ENCODE data around the gene GARNL3.
A peak's percentile ranks its signal among the peaks of the same experiment; 100 is the strongest.

The GARNL3 gene

DNA sequence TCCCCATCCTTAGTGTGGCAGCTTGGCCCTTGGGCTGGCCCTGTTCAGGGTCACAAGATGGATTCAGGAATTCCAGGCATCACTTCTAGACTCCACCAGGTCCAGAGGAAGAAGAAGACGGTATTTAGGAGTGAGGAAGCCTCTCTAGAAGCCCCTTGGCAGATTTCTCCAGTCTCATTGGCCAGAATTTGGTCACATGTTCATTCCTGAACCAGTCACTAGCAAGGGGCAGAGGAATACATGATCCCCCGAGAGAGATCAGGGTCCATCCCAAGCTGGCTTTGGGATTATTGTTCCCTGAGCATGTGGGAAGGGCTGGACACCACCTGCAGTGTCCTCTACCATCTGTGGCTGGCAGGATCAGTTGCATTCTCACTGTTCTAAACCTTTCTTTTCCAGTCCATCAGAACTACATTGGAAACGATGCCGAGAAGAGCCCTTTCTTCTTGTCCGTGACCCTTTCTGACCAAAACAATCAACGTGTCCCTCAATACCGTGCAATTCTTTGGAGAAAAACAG lies 48.5 kb downstream of the GARNL3 start:
- DNase-seq (ENCODE audit: low spot score), result no peak

DNA sequence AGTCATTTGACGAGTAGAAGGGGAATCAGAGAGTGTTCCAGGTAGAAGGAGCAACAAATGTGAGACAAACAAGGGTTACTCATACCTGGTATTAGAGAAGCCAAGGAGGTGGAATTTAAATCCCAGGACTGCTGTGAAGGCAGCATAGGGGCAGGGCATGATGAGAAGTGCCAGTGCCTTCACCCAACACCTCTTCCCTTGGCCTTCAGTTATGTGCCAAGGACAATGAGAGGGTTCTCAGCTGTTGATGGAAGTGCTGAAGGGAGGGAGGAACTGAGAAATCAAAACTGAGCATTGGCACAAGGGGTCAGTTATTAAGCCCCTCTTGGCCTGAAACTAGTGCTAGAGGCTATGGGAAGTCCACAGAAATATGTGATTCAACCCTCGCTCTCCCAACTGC lies 50.3 kb downstream of the GARNL3 start:
- DNase-seq (ENCODE audit: low spot score), result no peak

DNA sequence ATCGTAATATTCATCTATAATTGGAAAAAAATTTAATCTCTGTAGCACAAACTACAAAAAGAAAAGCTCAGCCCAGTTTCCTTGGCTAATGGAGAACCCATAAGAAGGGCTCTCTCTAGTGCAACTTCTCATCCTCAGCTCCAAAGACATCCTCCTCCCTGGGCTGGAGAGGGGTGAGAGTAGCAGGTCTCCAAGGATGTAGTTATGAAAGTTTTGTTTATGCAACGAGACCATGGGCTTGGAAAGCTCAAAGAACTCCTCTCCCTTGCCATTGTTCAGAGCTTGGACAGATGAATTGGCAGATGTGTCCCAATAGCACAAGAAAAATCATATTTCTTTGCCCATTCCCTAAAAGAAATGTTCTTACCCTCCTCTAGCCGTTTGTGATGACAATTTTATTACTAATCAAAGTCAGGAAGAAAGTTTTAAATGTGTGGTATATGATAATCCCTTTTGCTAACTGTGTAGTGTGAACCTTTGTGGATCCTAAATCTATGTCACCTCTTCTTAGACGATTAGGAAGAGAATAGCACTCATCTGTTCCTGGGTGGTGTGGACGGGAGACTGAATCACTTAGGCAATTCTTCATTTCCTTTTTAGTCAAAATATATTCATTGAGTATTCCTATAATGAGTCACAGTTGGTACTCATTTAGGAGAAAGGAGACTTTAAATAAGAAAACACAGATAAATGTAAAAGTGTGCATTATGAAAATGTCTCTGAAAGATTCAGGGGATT lies 52.2 kb downstream of the GARNL3 start:
- DNase-seq (ENCODE audit: low spot score), result no peak

DNA sequence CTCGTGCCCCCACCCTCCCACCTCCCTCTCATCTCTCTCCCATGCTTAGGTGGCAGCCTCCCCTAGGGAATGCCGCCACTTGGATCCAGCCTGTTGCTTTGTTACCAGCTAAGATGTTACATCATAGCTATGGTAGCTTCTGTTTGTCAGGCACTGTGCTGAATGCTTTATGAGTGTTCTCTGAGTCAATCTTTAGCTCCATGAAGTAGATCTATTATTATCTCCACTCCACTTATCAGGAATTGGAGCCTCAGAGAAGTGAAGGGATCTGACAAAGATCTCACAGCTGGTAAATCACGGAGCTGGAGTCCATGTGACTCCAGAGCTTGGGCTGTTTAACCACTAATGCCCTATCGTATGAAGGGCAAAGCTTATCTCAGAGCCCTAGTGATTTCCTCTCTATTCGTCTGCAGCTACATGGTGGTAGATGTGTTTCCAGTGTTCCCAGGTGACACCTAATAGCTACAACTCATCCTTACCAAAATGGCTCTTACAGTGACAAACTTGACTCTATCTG lies 54.1 kb downstream of the GARNL3 start:
- no peak for DNase-seq (ENCODE audit: low spot score)

DNA sequence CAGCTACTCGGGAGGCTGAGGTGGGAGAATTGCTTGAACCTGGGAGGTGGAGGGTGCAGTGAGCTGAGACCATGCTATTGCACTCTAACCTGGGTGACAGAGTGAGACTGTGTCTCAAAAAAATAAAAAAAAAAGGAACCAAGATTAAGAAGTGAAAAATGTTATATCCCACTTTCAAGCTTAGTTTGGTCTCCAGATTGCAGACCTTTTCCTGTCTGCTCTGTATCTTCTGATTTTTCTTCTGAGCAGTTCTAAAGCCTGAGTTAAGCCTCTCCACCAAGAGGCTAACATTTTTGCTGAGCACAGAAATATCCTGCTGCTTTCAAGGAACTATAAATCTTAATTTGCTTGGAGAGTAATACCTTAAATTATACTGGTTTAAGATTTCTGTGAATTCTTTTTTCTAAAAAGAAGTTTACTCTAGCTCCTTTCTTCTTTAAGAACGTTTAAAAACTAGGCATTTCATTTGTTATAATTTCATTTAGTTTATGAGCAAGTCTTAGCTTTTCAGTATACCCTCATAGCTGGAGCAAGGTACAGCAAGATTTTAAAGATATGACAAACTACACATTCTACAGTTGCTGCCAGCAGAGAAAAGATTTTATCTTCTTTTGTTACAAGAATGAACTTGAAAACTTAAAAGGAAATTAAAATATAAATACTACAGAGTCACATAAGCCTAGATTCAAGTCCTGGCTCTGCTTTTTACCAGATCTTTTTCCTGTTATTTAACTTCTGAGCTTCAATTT lies 55.0 kb downstream of the GARNL3 start:
- DNase-seq (ENCODE audit: low spot score), result no peak

DNA sequence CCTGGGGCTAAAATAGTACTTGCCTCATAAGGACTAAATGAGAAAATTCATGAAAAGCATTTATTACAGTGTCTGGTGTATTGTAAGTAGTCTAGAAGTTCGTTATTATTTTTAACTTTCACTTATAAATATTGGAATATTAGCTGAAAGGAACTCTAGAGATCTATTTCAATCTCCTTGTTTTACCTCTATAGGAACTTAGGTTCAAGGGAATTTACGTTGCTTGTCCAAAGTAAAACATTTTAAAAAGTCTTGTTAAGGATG lies 55.5 kb downstream of the GARNL3 start:
- no peak for DNase-seq (ENCODE audit: low spot score)

DNA sequence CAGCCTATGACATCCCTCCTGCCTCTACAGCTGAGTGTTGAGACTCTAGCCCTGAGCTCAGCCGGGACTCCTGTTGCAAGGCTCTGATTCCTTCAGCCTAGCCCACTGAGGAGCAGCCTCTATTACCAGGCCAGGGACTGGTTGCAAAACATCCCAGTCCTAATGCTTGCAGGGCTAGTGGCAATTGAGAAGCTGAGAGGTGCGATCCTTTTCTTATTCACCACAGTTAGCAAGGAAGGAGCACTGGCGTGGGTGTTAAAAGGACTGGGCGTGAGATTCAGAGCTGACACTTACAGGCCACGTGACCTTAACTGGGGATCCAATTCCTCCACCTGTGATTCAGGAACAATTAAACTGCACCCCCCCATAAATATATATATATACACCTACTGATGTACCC lies 58.8 kb downstream of the GARNL3 start:
- DNase-seq (ENCODE audit: low spot score), result no peak

DNA sequence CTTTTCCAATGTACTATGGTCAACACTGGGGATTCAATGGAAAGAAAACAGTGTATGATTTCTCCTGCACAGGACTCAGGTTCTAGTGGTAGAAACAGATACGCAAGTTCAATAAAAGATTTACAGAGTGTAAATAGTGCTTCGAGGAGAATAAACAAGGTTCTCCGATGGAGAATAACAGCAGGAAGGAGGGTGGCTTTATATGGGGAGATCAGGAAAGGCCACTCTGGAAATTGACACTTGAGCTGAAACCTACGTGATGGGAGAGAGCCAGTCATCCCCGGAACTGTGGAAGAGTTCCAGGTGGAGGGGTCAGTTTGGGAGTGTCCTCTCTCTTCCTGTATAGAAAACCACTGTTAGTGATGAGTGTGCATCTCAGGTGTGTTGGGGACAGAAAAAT lies 65.9 kb downstream of the GARNL3 start:
- DNase-seq (ENCODE audit: low spot score), result no peak

DNA sequence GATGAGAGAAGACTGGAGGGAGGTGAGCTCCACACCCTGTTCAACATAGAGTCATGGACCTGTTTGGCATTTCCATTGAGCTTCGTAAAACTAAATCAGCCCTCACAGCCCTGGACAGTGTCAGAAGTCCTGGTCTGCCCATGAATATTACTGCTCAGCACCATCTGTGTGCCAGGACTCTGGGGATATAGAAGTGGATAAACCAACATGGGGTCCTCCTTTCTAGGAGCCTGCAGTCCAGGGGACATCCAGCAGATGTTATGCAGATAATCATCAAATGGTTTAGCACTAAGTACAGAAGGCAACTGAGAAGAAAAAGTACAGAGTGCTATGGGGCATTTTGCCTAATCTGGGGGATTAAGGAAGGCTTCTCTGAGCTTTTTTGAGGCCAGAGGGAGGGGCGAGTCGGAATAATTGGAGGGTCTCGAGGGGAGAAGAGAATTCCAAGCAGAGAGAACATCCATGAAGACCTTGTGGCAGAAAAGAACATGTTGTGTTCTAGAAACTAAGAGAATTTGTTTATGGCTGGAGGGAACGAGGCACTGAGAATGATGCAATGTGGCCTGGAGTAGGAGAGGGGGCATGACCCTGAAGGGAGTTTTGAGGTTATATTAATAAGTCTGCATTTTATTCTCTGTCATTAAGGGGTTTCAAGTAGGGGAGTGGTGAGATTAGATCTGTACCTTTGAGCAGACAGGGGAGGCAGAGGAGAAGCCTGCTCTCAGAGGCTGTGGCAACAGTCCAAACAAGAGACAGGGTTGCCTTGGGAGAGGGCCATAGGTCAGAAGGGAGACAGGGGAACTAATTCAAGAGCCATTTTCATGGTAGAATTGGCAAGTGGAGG lies 68.9 kb downstream of the GARNL3 start:
- DNase-seq (ENCODE audit: low spot score), result no peak

DNA sequence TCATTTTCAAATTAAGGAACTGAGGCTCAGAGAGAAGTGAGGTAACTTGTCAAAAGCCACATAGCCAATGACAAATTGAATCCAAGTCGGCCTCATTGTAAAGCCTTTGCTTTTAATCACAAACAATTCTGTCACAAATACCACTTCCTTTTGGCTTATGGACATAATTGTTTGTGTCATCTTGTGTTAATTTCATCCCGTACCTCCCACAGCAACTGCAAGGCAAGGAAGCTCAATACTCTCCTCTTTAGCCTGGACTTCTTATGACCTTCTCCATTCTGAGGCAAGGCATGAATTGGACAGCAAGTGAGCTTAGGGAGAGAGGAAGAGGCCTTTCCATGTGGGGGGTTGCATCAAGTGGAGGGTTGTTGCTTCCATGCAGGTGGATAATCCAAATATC lies 70.2 kb downstream of the GARNL3 start:
- DNase-seq (ENCODE audit: low spot score), result no peak

DNA sequence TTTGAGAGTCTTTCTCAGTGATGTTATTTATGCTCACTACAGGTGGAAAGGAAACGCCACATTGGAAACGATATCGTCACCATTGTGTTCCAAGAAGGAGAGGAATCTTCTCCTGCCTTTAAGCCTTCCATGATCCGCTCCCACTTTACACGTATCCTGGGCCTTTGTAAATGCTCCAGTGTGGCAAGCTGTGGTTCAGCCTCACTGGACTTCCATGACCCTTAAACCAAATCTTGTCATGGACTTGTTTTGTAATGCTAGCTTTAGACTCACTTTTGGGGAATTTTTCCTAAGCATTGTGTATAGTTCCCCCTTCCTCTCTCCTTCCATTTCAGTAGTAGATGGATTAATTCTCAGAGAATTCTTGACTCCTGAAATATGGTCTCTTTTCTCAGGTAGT lies 71.5 kb downstream of the GARNL3 start:
- DNase-seq (ENCODE audit: low spot score), result no peak

DNA sequence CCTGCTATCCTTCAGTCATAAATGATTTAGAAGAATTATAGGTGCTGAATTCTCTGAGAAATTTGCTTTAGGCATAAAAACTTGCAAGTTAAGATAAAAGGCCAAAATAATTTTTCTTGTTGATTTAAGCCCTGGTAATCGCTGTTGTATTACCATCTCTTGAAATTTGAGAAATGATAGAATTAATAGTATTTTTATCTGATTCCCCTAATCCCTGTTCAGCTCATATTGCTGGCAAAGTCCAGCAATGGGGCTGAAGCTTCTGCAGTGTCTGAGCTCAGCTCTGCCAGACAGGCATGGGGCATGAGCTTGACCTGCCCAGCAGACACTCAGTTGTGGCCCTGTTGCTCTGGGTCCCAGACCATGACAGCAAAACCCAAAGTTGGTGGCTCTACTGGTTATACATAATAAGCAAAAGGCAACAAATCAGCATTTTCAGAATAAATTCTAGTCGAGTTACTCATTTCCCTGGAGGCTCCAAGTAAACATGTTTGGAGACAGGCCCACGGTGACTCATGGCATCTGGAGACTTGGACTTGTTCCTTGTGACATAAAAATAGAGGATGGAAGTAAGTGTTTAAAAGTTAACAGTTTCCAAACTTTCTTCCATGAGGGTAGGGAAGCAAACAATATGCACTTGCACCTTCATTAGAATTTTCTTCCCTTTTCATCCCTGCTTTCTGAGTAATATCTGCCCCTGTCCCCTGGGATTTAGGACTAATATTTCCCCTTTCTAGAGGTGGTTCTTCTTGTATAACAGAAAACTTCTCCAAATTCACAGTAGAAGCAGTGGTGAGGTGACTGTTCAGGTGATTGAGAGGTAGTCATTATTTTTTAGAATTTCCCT lies 72.2 kb downstream of the GARNL3 start:
- peak; percentile 86 for DNase-seq (ENCODE audit: low spot score)

DNA sequence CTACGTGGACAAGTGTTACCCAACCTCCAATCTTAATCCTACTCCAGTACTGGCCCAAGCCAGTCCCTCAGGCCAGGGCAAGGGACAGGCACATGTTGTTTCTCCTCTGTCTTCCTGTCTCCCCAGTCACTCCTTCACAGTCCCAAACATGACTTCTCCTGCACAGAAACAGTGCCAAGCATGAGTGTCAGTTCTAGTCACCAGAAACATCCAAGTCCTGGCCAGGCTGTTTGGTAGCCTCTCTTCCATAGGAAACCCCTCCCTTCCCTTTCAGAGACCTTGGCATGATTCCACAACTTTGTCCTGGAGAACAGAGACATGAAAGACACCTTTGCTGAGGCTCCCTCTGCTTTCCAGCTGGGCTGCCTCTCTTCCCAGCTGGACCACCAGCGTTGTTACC lies 76.1 kb downstream of the GARNL3 start:
- no peak for DNase-seq (ENCODE audit: low spot score)

DNA sequence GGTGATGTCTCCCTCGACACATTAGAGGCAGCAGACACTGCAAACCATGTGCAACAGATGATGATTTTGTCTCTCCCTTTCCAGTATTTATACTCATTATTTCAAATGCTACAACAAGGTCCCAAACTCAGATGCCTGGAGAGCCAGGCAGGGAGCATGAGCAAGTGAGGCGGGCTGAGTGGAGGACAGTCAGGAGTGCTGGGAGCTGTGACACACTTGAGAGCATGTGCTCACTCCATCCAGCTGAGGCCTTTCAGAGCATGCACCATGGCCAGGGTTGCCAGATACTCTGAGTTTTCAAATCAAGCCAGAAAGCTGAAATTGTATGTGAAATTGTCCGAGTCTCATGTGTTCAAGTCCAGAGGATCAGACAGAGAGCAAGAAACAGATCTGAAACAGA lies 76.6 kb downstream of the GARNL3 start:
- DNase-seq (ENCODE audit: low spot score), result no peak

DNA sequence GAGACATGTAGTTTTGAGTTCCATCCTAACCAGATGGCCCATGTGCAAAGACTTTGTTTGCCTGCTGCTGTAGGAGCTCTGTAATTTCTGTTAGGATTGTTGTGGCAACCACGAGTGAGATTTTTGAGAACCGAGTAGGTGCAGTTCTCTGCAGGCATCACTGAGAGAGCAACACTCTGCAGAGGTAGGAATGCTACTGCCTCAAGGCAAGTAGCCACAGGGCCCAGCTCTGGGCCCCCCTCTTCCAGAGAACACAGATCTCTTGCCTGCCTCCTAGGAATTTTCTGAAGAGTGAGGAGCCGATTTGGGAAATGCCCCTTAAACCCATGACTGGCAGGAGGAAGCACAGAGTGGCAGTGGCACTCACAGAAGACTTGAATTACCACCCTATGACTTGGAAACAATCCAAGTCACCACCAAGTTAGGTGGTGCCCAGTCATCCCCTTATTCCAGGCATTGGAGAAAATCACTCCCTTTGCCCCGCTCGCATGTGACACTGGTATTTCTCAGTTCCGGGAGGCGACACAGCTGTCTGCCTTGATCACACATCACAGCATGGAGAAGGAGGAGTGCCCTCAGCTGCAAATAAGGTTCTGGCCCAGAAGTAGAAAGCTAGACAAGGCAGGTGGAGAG lies 79.9 kb downstream of the GARNL3 start:
- DNase-seq (ENCODE audit: low spot score), result no peak

DNA sequence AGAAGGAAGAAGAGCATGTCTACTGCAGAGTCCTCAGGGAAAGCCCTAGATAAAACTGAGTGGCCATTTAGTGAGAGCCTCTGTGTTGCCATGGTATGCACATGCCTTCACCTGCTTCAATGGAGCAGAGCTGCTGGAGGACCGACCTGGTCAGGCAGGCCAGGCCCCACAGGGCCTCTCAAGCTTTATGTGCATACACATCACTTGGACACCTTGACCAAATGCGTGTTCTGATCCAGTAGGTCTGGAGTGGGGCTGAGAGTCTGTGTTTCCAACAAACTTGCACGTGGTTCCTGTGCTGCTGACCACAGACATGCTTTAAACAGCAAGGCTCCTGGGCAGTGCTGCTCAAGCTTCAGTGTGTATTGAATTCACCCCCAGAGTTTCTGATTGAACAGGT lies 81.0 kb downstream of the GARNL3 start:
- DNase-seq (ENCODE audit: low spot score), result no peak

DNA sequence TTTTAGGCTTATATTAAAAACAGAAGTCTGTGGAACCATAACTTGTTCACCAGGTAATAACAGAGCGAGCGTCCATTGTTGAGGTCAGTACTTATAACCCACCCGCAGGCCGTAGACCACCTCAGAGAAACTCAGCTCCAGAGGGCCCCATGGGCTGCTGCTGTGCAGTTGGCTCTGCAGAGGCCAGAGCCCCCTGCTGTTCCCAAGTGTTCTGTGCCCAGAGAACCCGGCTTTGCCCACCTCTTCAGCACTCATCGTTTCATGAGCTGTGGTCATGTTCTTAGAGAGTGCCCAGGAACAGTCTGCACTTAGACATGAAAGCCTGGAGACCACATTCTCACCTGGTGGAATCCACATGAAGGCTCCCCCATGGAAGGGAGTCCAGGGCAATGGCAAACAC lies 82.0 kb downstream of the GARNL3 start:
- no peak for DNase-seq (ENCODE audit: low spot score)

DNA sequence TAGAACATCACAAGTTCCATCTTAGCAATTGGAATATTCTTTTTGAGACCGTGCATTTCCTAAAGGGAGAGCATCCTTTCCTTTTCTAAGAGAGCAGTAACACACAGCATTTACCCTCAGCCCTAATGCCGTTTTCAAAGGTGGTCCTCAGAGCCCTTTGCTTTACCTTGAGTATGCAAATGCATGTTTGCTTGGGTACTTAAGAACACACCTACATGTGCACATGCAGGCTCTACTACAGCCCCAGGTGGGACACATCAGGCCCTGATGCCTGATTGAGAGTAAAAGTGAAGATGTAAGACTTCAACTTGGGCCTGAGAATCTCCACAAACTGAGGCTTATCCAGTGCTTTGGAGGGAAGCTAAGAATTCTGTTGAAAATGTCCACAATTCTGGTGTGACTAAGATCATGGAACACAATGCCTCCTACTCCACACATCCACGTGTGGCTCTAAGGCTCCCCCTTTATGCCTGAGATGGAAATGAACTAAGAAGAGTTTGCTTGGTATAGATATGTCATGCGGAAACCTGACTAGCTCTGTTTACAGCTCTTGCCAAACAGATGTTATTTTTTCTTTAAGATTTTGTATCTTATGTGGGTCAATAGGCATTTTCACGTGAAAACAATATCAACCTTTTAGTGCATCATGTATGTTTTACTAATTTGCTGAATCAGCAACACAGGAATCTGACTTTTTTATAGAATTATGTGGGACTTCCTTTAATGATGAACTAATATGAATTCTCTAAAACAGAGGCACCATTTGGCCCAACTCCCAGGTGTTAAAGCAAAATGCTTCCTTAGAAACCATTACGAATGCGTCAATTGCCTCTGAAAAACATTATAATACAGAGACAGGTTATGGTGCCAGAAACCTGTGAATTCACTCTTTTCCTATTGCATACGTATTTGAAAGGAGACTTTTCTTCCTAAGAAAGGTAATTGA lies 83.5 kb downstream of the GARNL3 start:
- DNase-seq (ENCODE audit: low spot score), result peak; percentile 20

DNA sequence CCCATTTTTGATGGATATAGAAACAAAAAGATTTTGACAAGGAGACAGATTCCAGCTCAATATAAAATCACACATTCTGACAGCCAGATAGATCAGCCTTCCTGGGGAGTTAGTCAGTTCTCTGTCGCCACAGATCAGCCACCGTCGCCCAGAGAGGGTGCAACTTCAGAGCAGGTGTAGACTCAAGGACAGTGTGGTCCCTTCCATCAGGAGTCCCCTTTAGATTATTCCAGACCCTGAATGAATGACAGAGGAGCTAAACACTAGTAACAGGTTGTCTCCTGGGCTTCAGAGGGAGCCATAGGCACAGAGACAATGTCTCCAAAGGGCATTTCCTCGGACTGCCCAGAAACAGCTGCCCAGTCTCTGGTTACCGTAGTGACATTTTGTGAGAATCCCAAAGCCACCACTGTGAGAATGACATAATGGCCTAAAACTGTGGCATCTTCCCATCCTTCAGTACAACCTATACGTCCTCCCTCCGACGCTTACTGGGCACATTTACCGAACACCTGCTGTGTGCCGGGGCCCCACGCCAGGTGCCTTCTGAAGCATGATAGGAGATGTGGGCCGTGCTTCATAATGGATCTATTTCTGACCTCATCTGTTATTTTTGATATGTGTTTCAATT lies 85.0 kb downstream of the GARNL3 start:
- DNase-seq (ENCODE audit: low spot score), result no peak

Measured in LoVo (cell line).